Measurements from ENCODE around the gene SH3BP5.

GRCh38 chr3:15377961-15378791 is 45.8 kb upstream of the SH3BP5 start:
- no peak for TF ChIP-seq TAF1 (IDR thresholded peaks at IDR 0.05; ENCODE audit: low read depth, low read length)
- TF ChIP-seq POLR2AphosphoS5 (IDR thresholded peaks at IDR 0.05; ENCODE audit: low read depth, low read length): no peak
